GM12878 (cell line): Measurements from ENCODE around the gene NF1. TPM values are rescaled to one million over a fixed set of nuclear protein-coding genes. Genes with fewer than 3 reads are reported as not detected.

Experiments used
- ATAC-seq: fragments of 200-7000 bp; cut with Tn5 transposase; 3 replicates; pipeline ENCODE4 v1.9.1; 2020; ENCODE audit warnings: mild to moderate bottlenecking, moderate library complexity
- BruUV-seq: library from RNA; stranded (reverse); fragments of 400-500 nt; replicated peaks from 2 replicates; lab custom pipeline; 2021; lab: Mats Ljungman, UMichigan
- CTCF ChIA-PET: fragments of 300-600 bp; sonication (Branson Sonifier 250); formaldehyde crosslinking; extraction: SDS; loops from one replicate; lab custom pipeline; 2021; ENCODE audit warnings: inconsistent platforms; lab: Yijun Ruan, JAX
- POLR2A ChIA-PET: fragments of 350-600 bp; formaldehyde crosslinking; extraction: SDS; loops from one replicate; lab custom pipeline; 2021; ENCODE audit warnings: inconsistent platforms; lab: Charles Lee
- RAD21 ChIA-PET: fragments of 300-600 bp; sonication (Branson Sonifier 250); formaldehyde crosslinking; loops from one replicate; lab custom pipeline; 2023; ENCODE audit warnings: antibody characterized with exemption; ENCODE audit not compliant: unreplicated experiment; lab: Charles Lee
- SMC1A ChIA-PET: fragments of 300-600 bp; sonication (Branson Sonifier 250); formaldehyde crosslinking; loops from one replicate; lab custom pipeline; 2023; ENCODE audit not compliant: unreplicated experiment, uncharacterized antibody; lab: Charles Lee
- DNase-seq: peaks from one replicate; pipeline ENCODE4 v3.0.0-alpha.2; 2011; ENCODE audit warnings: low read depth, low spot score
- FAIRE-seq: peaks from 3 replicates; lab custom pipeline; 2011; peaks lifted over from hg19 to GRCh38; lab: Jason Lieb, UNC
- H2AFZ ChIP-seq: 2 replicates; pipeline ENCODE4 v1.6.0; 2011; ENCODE audit warnings: low read depth, low read length, control low read depth; ENCODE audit not compliant: control insufficient read depth
- H3K27ac ChIP-seq: 2 replicates; pipeline ENCODE4 v1.5.1; 2011; ENCODE audit warnings: control low read depth; ENCODE audit not compliant: control insufficient read depth, insufficient read depth
- H3K27me3 ChIP-seq, 2 experiments: replicated peaks in 1 of 2; 2 replicates each; pipeline versions ENCODE4 v1.6.0 to v1.6.1; 2011; ENCODE audit warnings: low read length in 1 of 2; ENCODE audit not compliant: control insufficient read depth in 2 of 2, insufficient read depth in 2 of 2
- H3K36me3 ChIP-seq, 2 experiments: 2 replicates each; pipeline ENCODE4 v1.5.1; 2011; ENCODE audit warnings: low read length in 1 of 2; ENCODE audit not compliant: control insufficient read depth in 2 of 2, insufficient read depth in 2 of 2
- H3K4me1 ChIP-seq: 2 replicates; pipeline ENCODE4 v1.6.1; 2011; ENCODE audit warnings: mild to moderate bottlenecking, low read length, moderate library complexity, mixed read lengths; ENCODE audit not compliant: control insufficient read depth, insufficient read depth
- H3K4me2 ChIP-seq: 2 replicates; pipeline ENCODE4 v1.6.0; 2011; ENCODE audit warnings: control low read depth; ENCODE audit not compliant: control insufficient read depth, insufficient read depth
- H3K4me3 ChIP-seq: fragments of 200-600 bp; sonication (generic); 2 replicates; pipeline ENCODE4 v1.5.1; 2016
- H3K79me2 ChIP-seq: 2 replicates; pipeline ENCODE4 v1.6.0; 2011; ENCODE audit warnings: low read length; ENCODE audit not compliant: control insufficient read depth, insufficient read depth
- H3K9ac ChIP-seq: 2 replicates; pipeline ENCODE4 v1.8.0; 2011; ENCODE audit warnings: low read length, control low read depth, mixed read lengths; ENCODE audit not compliant: control insufficient read depth, insufficient read depth
- H3K9me3 ChIP-seq: replicated peaks from 3 replicates; pipeline ENCODE4 v1.5.1; 2011; ENCODE audit warnings: mild to moderate bottlenecking, low read length; ENCODE audit not compliant: control insufficient read depth, insufficient read depth
- H4K20me1 ChIP-seq: 2 replicates; pipeline ENCODE4 v1.6.0; 2011; ENCODE audit not compliant: control insufficient read depth, insufficient read depth
- ASH2L ChIP-seq: fragments of 300-600, 200-600 bp; sonication (generic); IDR thresholded peaks from 2 replicates; pipeline ENCODE4 v1.6.1; 2017; ENCODE audit warnings: low read depth, mild to moderate bottlenecking, borderline replicate concordance
- HSF1 ChIP-seq: fragments of 150-350 bp; IDR thresholded peaks from 2 replicates; pipeline ENCODE4 v1.6.1; 2014; ENCODE audit warnings: mild to moderate bottlenecking, low read depth, low read length
- RB1 ChIP-seq: fragments of 450-650 bp; formaldehyde crosslinking; IDR thresholded peaks from 2 replicates; pipeline ENCODE4 v1.6.1; 2017; ENCODE audit warnings: mild to moderate bottlenecking, borderline replicate concordance
- RFX5 ChIP-seq: IDR thresholded peaks from 2 replicates; pipeline ENCODE4 v1.6.1; 2011; ENCODE audit warnings: low read depth, low read length, improper control_type of control experiment
- SIN3A ChIP-seq: IDR thresholded peaks from 2 replicates; pipeline ENCODE4 v1.6.1; 2012; ENCODE audit warnings: low read depth, low read length, improper control_type of control experiment
- SPI1 ChIP-seq: IDR thresholded peaks from 2 replicates; pipeline ENCODE4 v1.6.1; 2011; ENCODE audit warnings: low read depth, mild to moderate bottlenecking, low read length, moderate library complexity, borderline replicate concordance; ENCODE audit not compliant: insufficient read depth
- WGBS: methylation state at CpG from one replicate; pipeline ENCODE4 v1.1.6; 2016; ENCODE audit warnings: low lambda C conversion rate; ENCODE audit not compliant: insufficient replicate concordance, insufficient coverage; ENCODE audit errors: missing lambda C conversion rate; 5-methylcytosine and 5-hydroxymethylcytosine counted together
- in situ Hi-C: fragments of 300-500 bp; cut with MboI; formaldehyde crosslinking; loops from 9 replicates; pipeline ENCODE4 v1.14.3; 2018; ENCODE audit warnings: mixed read lengths
- intact Hi-C: fragments of 100-400 bp; cut with micrococcal nuclease; formaldehyde crosslinking; loops from one replicate; pipeline ENCODE4 v1.14.2; 2022; ENCODE audit not compliant: unreplicated experiment
- polyA plus RNA-seq, 11 experiments: library from polyadenylated mRNA; depleted of rRNA in 4 of 11; unstranded in 6 of 11; stranded (reverse) in 5 of 11; fragments of >200 nt; fragmentation: Nextera tagmentation in 4 of 11; fragmentation: Illumina TruSeq in 1 of 11; extraction: Ambion mirVana in 4 of 11; extraction: Trizol in 1 of 11; gene quantifications; 1 replicate in 1 of 11; 2 replicates in 10 of 11; pipeline versions ENCODE4 v1.2.1 to v1.2.3, GENCODE V29; 2011 to 2016; ENCODE audit warnings: inconsistent platforms in 2 of 11, missing spikeins in 2 of 11, low read depth in 1 of 11
- total RNA-seq, 4 experiments: library from RNA; depleted of rRNA in 3 of 4; stranded (reverse); fragments of >200 nt in 3 of 4; fragmentation: Illumina TruSeq in 1 of 4; extraction: Trizol in 1 of 4; gene quantifications; 2 replicates each; pipeline versions ENCODE4 v1.2.1 to v1.2.3, GENCODE V29; 2013 to 2021

NF1 gene
- total and polyA plus RNA-seq, 10 of the 15 experiments (the other 5 are each of a cell fraction or from before 2014, with no cell fraction given), result 2.5 to 31.8 (median 16.6) TPM

GRCh38 chr17:31236137-31236536 is 141.4 kb downstream of the NF1 start:
- Histone ChIP-seq H3K79me2 (no peaks in the 10 kb centered on the region), H3K9me3 (no peaks in the 10 kb centered on the region), H3K9ac (no peak overlapping the region), H3K4me1 (no peaks in the 10 kb centered on the region)
- in situ Hi-C loops, result no loop called here
- ChIA-PET RAD21 (no interaction called here), POLR2A (no interaction called here)
- no peak for ATAC-seq
- TF ChIP-seq SIN3A (no peak), RB1 (no peak), RFX5 (no peak), ASH2L (no peak), HSF1 (no peak), SPI1 (no peak)
- TF ChIP-seq, all 136 proteins: peak for 0
- H3K4me2 ChIP-seq, result no peak overlapping the region
- ChIA-PET SMC1A (interaction anchor here (0.9 to 2.2 kb wide), 3 partner anchors 11 to 22 kb away, joined by 3 to 9 read pairs (median 4); no protein-coding TSS in a partner anchor), CTCF (interaction anchor here (1.2 kb wide), 1 partner anchor 15 kb away, joined by 3 read pairs; no protein-coding TSS in a partner anchor)
- DNase-seq (no peak), FAIRE-seq (no peak)
- no TSS peak for BruUV-seq
- no peaks in the 10 kb centered on the region for H3K27me3 ChIP-seq
- no peak overlapping the region for H2AFZ ChIP-seq
- 81% methylated on average over 3 of the region's 3 CpGs for WGBS
- H3K4me3 ChIP-seq, result no peak overlapping the region
- H3K27ac ChIP-seq, result no peak overlapping the region
- H3K36me3 ChIP-seq, result peaks cover 2 to 15% of the 10 kb centered on the region in 2 experiments; a peak in 3 of 4 replicates
- no peaks in the 10 kb centered on the region for H4K20me1 ChIP-seq
- intact Hi-C loops, result no loop called here
